ENCODE measurements around the gene PNMA8A.

DNA sequence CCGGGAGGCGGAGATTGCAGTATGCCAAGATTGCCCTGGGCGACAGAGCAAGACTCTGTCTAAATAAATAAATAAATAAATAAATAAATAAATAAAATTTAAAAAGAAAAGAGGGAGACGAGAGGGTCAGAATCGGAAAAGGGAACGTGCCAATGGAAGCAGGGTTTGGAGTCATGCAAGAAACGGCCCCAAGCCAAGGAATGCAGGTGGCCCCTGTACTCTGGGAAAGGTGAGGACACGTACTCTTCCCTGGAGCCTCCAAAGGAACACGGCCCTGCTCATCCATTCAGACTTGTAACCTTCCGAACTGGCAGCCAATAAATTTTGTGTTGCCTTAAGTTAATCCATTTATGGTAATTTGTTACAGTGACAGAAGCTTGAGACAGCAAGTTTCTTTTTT lies 22.8 kb downstream of the PNMA8A start:
- TF ChIP-seq FOXP2 (optimal IDR thresholded peaks at IDR 0.05; ENCODE audit: borderline replicate concordance, extremely low read depth, extremely low read length, insufficient read depth) (no peak), REST (IDR thresholded peaks at IDR 0.05; ENCODE audit: insufficient read depth in 1 of 2, low read depth in 2 of 2, low read length in 2 of 2) (no peak)
